NT2/D1 (cell line): ENCODE results near the gene EFNA2.

ENCODE experiments used
- SUZ12 ChIP-seq: IDR thresholded peaks from 2 replicates; pipeline ENCODE4 v1.6.1; 2011; ENCODE audit not compliant: insufficient read length, insufficient read depth; ENCODE audit errors: extremely low read depth
- YY1 ChIP-seq: IDR thresholded peaks from 2 replicates; pipeline ENCODE4 v1.6.1; 2011; ENCODE audit not compliant: insufficient read length, insufficient read depth
- ZNF274 ChIP-seq: IDR thresholded peaks from 2 replicates; pipeline ENCODE4 v1.6.1; 2011; ENCODE audit warnings: mild to moderate bottlenecking, low read depth, low read length

DNA sequence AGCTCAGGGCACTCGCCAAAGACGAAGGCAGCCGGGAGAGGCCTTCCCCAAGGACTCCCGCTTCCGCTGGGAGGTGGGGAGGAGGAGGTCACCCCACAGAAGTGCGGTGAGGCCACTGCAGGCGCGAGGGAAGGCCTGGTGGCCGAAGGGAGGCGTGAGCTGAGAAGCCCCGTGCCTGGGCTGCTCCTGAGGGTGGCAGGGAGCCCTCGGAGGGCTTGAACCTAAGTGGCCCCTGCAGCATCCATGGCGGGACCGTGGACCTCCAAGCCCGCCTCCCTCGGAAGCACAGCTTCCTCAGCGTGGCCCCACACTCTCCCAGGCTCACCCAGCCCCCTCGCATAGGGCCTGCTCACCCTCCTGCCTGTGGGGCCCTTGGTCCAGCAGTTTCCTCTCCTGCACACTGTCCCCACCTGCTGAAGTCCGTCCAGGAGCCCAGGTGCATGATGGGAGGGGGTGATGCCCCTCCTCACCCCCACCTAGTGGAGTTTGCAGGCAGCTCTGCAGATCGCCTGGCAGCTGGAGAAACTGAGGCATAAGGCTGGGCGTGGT lies 25.9 kb downstream of the EFNA2 start:
- TF ChIP-seq ZNF274 = no peak
- TF ChIP-seq YY1 = no peak
- no peak for TF ChIP-seq SUZ12
